ENCODE data around the gene SCLT1.

Gene SCLT1

DNA sequence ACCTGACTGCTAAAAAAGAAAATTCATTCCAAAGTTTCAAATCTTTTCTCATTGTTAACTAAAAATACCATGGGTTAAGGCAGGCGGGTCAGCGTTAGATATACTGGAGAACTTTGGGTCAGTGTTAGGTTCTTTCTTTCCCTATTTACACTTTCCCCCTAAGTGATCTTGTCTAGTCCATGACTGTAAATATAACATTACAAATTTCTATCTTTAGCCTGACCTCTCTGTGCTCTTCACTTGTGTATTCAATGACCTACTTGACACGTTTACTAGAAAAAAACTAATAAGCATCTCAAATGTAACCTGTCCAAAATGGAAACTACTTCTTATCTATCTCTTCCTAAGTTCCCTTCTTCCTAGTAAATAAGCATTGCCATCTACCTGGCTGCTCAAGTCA, 188.5 kb downstream of the SCLT1 start:
- H3K4me3 ChIP-seq (ENCODE audit: low read depth, low read length) = no peak overlapping the region
- TF ChIP-seq, protein P1, sequence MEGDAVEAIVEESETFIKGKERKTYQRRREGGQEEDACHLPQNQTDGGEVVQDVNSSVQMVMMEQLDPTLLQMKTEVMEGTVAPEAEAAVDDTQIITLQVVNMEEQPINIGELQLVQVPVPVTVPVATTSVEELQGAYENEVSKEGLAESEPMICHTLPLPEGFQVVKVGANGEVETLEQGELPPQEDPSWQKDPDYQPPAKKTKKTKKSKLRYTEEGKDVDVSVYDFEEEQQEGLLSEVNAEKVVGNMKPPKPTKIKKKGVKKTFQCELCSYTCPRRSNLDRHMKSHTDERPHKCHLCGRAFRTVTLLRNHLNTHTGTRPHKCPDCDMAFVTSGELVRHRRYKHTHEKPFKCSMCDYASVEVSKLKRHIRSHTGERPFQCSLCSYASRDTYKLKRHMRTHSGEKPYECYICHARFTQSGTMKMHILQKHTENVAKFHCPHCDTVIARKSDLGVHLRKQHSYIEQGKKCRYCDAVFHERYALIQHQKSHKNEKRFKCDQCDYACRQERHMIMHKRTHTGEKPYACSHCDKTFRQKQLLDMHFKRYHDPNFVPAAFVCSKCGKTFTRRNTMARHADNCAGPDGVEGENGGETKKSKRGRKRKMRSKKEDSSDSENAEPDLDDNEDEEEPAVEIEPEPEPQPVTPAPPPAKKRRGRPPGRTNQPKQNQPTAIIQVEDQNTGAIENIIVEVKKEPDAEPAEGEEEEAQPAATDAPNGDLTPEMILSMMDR (IDR thresholded peaks at IDR 0.05; ENCODE audit: control insufficient read depth, extremely low read depth, insufficient read depth) = no peak
- no peak for DNase-seq (ENCODE audit: low read depth)

DNA sequence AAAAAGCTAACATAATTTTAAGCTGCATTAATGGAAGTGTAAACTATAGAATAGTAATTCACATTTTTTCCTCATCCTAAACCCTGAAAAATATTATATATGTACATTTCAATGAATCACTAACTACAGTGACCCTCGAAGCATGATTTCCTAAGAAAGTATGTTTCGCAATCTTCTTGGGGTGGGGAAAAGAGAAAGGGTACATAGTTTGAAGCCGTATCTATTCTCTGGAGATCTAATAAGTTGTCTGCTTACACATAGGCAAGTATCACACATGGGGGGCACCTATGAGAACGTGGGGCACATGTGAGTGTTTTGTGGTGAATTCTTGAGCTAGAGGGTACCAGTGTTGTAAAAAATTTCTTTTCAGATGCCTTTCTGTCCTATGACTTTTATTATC, 212.7 kb downstream of the SCLT1 start:
- TF ChIP-seq, protein P1 (IDR thresholded peaks at IDR 0.05; ENCODE audit: control insufficient read depth, extremely low read depth, insufficient read depth) = no peak
- no peak for DNase-seq (ENCODE audit: low read depth)

DNA sequence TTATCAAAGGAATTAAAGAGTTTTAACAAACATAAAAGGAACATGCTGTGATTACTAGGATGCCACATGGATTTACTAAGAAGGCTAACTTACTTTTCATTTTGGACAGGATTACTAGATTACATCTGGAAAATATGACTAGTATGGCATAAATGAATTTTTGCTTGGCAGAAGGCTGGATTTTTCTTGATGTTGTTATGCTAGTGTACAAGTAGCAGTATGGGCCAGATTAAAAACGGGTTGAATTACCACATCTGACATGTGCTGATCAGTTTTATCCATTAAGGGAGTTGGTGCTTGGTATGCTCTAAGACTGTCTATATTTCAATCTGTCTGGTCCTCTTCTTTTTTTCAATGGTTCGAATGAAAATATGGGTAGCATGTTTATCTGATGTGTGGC, 213.4 kb downstream of the SCLT1 start:
- TF ChIP-seq, protein P1 (IDR thresholded peaks at IDR 0.05; ENCODE audit: control insufficient read depth, extremely low read depth, insufficient read depth) = no peak
- no peak for DNase-seq (ENCODE audit: low read depth)

More for the DNA sequence above, 212.7 kb downstream of the SCLT1 start:
- H3K4me3 ChIP-seq (ENCODE audit: low read depth, low read length) = no peak overlapping the region

DNA sequence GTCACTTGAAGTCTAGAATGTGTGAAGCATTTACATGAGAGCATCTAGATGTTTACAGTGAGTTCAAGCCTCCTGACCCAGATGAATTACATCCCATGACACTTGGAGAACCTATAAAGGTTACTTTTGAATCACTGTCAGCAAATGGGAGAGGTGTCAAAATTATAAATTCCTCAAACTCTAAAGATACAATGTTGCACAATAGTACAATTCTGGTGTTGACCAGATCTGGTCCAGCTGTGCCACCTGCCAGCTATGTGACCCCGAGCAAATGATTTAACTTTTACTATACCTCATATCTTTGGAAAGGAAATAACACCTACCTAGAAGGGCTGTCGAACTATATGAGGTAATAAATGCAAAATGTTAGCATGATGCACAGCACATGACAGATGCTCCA, 214.1 kb downstream of the SCLT1 start:
- TF ChIP-seq, protein P1 (IDR thresholded peaks at IDR 0.05; ENCODE audit: control insufficient read depth, extremely low read depth, insufficient read depth) = no peak
- no peak overlapping the region for H3K4me3 ChIP-seq (ENCODE audit: low read depth, low read length)
- DNase-seq (ENCODE audit: low read depth) = no peak

More for the DNA sequence above, 213.4 kb downstream of the SCLT1 start:
- H3K4me3 ChIP-seq (ENCODE audit: low read depth, low read length) = no peak overlapping the region

DNA sequence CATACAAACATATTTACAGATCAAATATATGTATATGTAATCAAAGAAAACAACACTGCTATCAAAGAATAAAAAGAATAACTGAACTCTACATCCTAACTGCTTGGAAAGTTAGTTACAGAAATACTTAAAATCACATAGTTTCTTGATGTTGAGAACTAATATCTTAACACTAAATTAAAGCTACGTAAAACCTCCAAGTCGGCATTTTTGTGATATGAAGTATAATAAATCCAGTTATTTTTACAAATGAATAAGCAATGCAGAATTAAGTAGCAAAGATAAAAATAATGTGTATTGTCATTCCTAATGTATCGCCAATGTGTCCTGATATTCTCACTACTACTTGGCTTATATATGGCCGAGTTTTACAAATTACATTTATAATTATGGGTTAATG, 215.4 kb downstream of the SCLT1 start:
- TF ChIP-seq, protein P1 (IDR thresholded peaks at IDR 0.05; ENCODE audit: control insufficient read depth, extremely low read depth, insufficient read depth) = no peak
- no peak for DNase-seq (ENCODE audit: low read depth)
- no peak overlapping the region for H3K4me3 ChIP-seq (ENCODE audit: low read depth, low read length)

DNA sequence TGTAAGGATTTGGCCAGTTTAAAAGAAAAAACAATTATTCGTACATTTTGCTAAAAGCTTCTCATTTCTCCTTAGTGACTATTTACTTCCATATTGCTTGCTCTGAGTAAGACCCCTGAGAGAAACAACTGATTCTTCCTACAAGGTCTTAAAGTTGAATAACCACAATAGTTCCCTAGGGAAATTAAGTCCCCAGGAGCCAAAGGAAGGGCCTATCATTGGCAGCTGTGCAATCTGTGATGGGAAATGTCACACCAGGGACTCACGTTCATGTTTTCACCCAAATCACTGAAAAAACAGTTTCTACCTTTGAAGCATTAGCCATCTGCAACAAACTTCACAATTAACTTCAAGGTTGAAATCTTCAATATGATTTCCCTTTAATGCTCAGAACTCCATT, 217.1 kb downstream of the SCLT1 start:
- DNase-seq (ENCODE audit: low read depth) = no peak
- TF ChIP-seq, protein P1 (IDR thresholded peaks at IDR 0.05; ENCODE audit: control insufficient read depth, extremely low read depth, insufficient read depth) = no peak
- H3K4me3 ChIP-seq (ENCODE audit: low read depth, low read length) = no peak overlapping the region

DNA sequence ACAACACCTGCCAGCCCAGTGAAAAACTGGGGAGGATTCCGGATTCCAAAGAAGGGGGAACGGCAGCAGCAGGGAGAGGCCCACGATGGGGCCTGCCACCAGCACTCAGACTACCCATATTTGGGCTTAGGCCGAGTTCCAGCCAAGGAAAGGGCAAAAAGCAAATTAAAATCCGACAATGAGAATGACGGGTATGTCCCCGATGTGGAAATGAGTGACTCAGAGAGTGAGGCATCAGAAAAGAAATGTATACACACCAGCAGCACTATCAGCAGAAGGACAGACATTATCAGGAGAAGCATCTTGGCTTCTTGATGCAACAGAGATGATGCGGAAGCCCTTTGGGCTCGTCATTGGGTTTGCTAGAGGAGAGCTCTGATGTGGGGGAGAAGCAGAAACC, 221.4 kb downstream of the SCLT1 start:
- H3K4me3 ChIP-seq (ENCODE audit: low read depth, low read length) = no peak overlapping the region
- DNase-seq (ENCODE audit: low read depth) = no peak
- TF ChIP-seq, protein P1 (IDR thresholded peaks at IDR 0.05; ENCODE audit: control insufficient read depth, extremely low read depth, insufficient read depth) = no peak

Measured in LNCaP clone FGC (cell line).